Epithelial cell of proximal tubule (primary cell): Measurements from ENCODE around the gene MPZL1. TPM values are rescaled to one million over a fixed set of nuclear protein-coding genes. Genes with fewer than 3 reads are reported as not detected.
A peak's percentile ranks its signal among the peaks of the same experiment; 100 is the strongest.

Experiments
- DNase-seq: peaks from one replicate; pipeline ENCODE4 v3.0.0-alpha.2; 2011; ENCODE audit warnings: low read depth
- H3K4me3 ChIP-seq: 2 replicates; pipeline ENCODE4 v1.5.1; 2011; ENCODE audit warnings: low read depth, mild to moderate bottlenecking, low read length
- total RNA-seq: library from RNA; depleted of rRNA; stranded (reverse); fragments of >200 nt; gene quantifications from 2 replicates; pipeline ENCODE4 v1.2.3, GENCODE V29; 2015
- TF ChIP-seq, protein P1 (sequence below): conservative IDR thresholded peaks from 2 replicates; pipeline ENCODE4 v1.5.1; 2012; ENCODE audit warnings: low read depth, mild to moderate bottlenecking, low read length

MPZL1 gene
- total RNA-seq, 1 donor from 2014 or later = 43.0 TPM

DNA sequence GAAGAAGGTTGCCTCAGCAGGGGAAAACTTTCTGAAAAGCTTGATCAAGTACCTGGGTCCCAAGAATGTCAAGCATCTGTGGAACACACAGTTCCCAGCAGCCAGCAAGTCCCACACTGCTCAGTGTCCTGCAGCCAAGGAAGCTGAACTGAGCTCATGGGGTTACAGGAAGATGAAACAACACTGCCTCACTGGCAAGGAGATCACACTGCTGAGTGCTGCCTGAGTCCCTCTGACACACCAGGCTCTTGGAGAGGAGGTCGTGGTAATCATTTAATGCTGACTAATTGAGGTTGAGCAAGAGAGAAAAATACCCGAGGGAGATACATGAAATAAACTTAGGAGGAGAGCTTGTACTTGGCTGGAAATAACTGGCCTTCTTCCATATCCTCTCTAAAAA, 75.2 kb downstream of the MPZL1 start:
- no peak overlapping the region for H3K4me3 ChIP-seq
- TF ChIP-seq, protein P1, sequence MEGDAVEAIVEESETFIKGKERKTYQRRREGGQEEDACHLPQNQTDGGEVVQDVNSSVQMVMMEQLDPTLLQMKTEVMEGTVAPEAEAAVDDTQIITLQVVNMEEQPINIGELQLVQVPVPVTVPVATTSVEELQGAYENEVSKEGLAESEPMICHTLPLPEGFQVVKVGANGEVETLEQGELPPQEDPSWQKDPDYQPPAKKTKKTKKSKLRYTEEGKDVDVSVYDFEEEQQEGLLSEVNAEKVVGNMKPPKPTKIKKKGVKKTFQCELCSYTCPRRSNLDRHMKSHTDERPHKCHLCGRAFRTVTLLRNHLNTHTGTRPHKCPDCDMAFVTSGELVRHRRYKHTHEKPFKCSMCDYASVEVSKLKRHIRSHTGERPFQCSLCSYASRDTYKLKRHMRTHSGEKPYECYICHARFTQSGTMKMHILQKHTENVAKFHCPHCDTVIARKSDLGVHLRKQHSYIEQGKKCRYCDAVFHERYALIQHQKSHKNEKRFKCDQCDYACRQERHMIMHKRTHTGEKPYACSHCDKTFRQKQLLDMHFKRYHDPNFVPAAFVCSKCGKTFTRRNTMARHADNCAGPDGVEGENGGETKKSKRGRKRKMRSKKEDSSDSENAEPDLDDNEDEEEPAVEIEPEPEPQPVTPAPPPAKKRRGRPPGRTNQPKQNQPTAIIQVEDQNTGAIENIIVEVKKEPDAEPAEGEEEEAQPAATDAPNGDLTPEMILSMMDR = peak; percentile 10
- peak; percentile 99 for DNase-seq

DNA sequence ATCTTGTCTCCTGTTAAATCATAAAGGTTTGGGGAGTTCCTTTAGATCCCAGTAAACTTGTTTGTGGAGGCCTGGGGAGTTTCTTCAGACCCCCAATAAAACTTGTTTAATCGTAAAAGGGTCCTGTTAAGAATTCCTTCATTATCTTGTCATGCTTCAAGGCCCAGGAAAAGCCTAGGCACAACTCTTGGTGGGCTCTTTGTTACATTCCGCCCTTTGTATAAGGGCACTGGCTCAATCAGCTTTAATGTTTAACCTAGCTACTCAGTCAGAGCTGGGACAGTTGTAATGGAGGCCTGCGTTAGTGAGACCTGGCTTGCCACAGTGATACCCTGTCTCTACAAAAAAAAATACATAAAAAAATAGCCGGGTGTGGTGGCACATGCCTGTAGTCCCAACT, 77.2 kb downstream of the MPZL1 start:
- TF ChIP-seq, protein P1 = no peak
- no peak for DNase-seq
- no peak overlapping the region for H3K4me3 ChIP-seq

DNA sequence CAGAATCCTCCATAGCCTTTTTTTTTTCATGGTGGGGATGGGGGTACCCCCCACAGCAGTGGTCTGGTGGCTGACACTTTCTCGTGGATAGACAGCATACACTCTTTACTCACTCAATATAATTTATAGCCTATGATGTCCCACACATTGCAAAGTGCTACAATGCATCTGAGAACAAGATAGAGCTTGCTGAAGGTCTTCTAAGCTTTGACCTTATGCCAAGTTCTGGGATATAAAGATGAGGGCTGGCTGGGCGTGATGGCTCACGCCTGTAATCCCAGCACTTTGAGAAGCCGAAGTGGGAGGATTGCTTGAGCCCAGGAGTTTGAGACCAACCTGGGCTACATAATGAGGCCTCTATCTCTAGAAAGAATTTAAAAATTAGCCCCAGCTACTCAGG, 78.0 kb downstream of the MPZL1 start:
- TF ChIP-seq, protein P1 = no peak
- DNase-seq = no peak
- no peak overlapping the region for H3K4me3 ChIP-seq

DNA sequence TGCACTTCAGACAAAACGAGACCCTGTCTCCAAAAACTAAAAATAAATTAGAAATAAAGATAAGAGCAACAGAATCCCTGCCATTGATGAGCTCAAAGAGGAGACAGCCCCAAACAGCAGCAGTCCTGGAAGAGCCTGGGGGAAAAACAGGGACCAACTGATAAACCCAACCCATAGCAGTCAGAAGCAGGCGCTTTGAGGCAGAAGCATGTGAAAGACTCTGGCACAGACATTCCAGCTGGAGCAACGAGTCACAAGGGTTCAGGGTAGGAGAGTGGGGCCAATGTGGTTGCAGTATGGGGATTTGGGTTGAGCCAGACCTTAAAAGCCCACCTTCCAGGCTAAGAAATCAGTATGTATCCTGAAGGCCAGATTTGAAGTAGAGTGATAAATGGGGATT, 78.5 kb downstream of the MPZL1 start:
- TF ChIP-seq, protein P1 = no peak
- no peak overlapping the region for H3K4me3 ChIP-seq
- no peak for DNase-seq

DNA sequence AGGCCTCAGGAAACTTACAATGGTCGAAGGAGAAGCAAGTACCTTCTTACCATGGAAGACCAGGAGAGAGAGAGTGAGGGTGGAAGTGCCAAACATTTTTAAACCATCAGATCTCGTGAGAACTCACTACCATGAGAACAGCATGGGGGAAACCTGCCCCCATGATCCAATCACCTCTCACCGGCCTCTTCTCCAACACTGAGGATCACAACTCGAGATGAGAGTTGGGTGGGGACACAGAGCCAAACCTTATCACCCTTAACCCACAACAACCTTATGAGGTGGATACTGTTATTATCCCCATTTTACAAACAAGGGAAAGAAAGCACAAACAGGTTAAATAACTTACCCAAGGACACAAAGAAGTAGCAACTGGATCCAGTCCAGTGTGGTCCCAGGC, 80.5 kb downstream of the MPZL1 start:
- no peak overlapping the region for H3K4me3 ChIP-seq
- TF ChIP-seq, protein P1 = no peak
- no peak for DNase-seq

DNA sequence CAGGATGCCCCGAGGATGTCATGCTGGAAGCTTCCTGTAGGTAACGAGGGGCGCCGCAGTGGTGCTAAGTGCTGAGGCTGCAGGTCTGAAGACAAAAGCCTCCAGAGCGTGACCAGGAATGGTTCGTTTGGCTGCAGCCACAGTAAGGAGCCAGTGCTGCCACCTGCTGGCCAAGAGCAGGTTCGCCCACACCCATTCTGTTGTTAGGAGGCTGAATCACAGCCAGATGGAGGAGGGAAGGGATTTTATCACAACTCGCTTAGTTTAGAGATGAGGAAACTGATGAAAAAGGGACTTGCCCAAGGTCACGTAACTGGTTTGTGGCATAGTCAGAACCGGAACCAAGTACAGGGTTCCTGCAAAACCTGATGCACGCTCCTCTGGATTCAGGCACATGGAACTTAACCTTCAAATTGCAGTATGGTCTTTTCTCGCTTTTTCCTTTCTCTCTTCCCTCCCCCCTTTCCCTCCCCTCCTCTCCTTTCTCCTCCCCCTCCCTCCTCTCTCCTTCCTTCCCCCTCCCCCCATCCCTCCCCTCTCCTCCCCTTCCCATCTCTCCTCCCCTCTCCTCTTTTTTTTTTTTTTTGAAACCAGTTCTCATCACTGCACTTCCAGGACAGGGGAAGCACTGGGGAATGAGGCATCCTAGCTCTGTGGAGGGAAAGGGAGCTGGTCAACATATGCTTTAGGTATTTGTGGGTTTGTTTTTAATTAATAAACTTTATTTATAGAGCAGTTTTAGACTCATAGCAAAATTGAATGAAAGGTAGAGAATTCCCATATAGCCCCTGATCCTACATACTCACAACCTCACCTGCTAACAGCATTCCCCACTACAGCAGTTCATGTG, 81.8 kb downstream of the MPZL1 start:
- DNase-seq = peak; percentile 80
- TF ChIP-seq, protein P1 = peak; percentile 98
- H3K4me3 ChIP-seq = no peak overlapping the region
